Duodenal mucosa (tissue), 2 donors: ENCODE measurements around the gene FAM174A.

Experiments used
- H3K27ac ChIP-seq: one replicate; pipeline ENCODE4 v1.7.0; 2013; ENCODE audit warnings: low read depth, low read length
- H3K27me3 ChIP-seq, 2 donors: one replicate each; pipeline ENCODE4 v1.7.0; 2013; ENCODE audit warnings: low read length in 2 of 2, control low read depth in 1 of 2; ENCODE audit not compliant: insufficient read depth in 2 of 2, control insufficient read depth in 1 of 2
- H3K36me3 ChIP-seq, 2 donors: one replicate each; pipeline ENCODE4 v1.7.0; 2013; ENCODE audit warnings: low read length in 2 of 2, control low read depth in 1 of 2; ENCODE audit not compliant: insufficient read depth in 2 of 2, control insufficient read depth in 1 of 2
- H3K4me1 ChIP-seq, 2 donors: one replicate each; pipeline ENCODE4 v1.7.0; 2013; ENCODE audit warnings: low read length in 2 of 2, control low read depth in 1 of 2; ENCODE audit not compliant: insufficient read depth in 2 of 2, control insufficient read depth in 1 of 2
- H3K4me3 ChIP-seq, 2 donors: one replicate each; pipeline ENCODE4 v1.7.0; 2013; ENCODE audit warnings: low read length in 2 of 2, low read depth in 1 of 2
- H3K9ac ChIP-seq, 2 donors: one replicate each; pipeline ENCODE4 v1.7.0; 2013; ENCODE audit warnings: low read length in 2 of 2, low read depth in 1 of 2
- H3K9me3 ChIP-seq, 2 donors: one replicate each; pipeline ENCODE4 v1.7.0; 2013; ENCODE audit warnings: low read length in 2 of 2, control low read depth in 1 of 2; ENCODE audit not compliant: control insufficient read depth in 1 of 2

FAM174A gene

GRCh38 chr5:100574716-100575115 lies 39.5 kb downstream of the FAM174A start:
- Histone ChIP-seq H3K27me3 (no peaks in the 10 kb centered on the region), H3K36me3 (no peaks in the 10 kb centered on the region), H3K9me3 (no peaks in the 10 kb centered on the region), H3K9ac (no peak overlapping the region), H3K4me3 (no peak overlapping the region), H3K27ac (no peak overlapping the region), H3K4me1 (no peaks in the 10 kb centered on the region)

- Histone ChIP-seq H3K9me3 (no peaks in the 10 kb centered on the region), H3K4me1 (no peaks in the 10 kb centered on the region), H3K27me3 (no peaks in the 10 kb centered on the region), H3K9ac (no peak overlapping the region), H3K27ac (no peak overlapping the region), H3K4me3 (no peak overlapping the region), H3K36me3 (no peaks in the 10 kb centered on the region)
These were observed 40.6 kb downstream of the FAM174A start for GRCh38 chr5:100575815-100576214.

- no peak overlapping the region for H3K27ac ChIP-seq
These were observed 41.1 kb downstream of the FAM174A start for GRCh38 chr5:100576217-100576751.

GRCh38 chr5:100577506-100577905 lies 42.3 kb downstream of the FAM174A start:
- H3K27me3 ChIP-seq, result no peaks in the 10 kb centered on the region
- H3K36me3 ChIP-seq, result no peaks in the 10 kb centered on the region
- no peak overlapping the region for H3K4me3 ChIP-seq
- no peaks in the 10 kb centered on the region for H3K9me3 ChIP-seq
- no peaks in the 10 kb centered on the region for H3K4me1 ChIP-seq
- no peak overlapping the region for H3K27ac ChIP-seq
- H3K9ac ChIP-seq, result no peak overlapping the region

More at GRCh38 chr5:100576217-100576751, 41.1 kb downstream of the FAM174A start:
- Histone ChIP-seq H3K4me1 (no peaks in the 10 kb centered on the region), H3K4me3 (no peak overlapping the region), H3K9me3 (no peaks in the 10 kb centered on the region), H3K9ac (no peak overlapping the region), H3K36me3 (no peaks in the 10 kb centered on the region), H3K27me3 (no peaks in the 10 kb centered on the region)

- Histone ChIP-seq H3K4me1 (no peaks in the 10 kb centered on the region), H3K27me3 (no peaks in the 10 kb centered on the region), H3K9ac (no peak overlapping the region), H3K9me3 (no peaks in the 10 kb centered on the region), H3K4me3 (no peak overlapping the region), H3K36me3 (no peaks in the 10 kb centered on the region), H3K27ac (no peak overlapping the region)
These were observed 48.9 kb downstream of the FAM174A start for GRCh38 chr5:100584069-100584468.

- no peaks in the 10 kb centered on the region for H3K36me3 ChIP-seq
- H3K9ac ChIP-seq, result no peak overlapping the region
- H3K27ac ChIP-seq, result no peak overlapping the region
- no peaks in the 10 kb centered on the region for H3K4me1 ChIP-seq
- H3K9me3 ChIP-seq, result no peaks in the 10 kb centered on the region
- no peaks in the 10 kb centered on the region for H3K27me3 ChIP-seq
- no peak overlapping the region for H3K4me3 ChIP-seq
These were observed 49.7 kb downstream of the FAM174A start for GRCh38 chr5:100584889-100585288.

GRCh38 chr5:100590867-100591266 lies 55.7 kb downstream of the FAM174A start:
- H3K36me3 ChIP-seq, result no peaks in the 10 kb centered on the region
- H3K9me3 ChIP-seq, result no peaks in the 10 kb centered on the region
- H3K9ac ChIP-seq, result no peak overlapping the region
- no peak overlapping the region for H3K4me3 ChIP-seq
- no peaks in the 10 kb centered on the region for H3K27me3 ChIP-seq
- no peaks in the 10 kb centered on the region for H3K4me1 ChIP-seq
- no peak overlapping the region for H3K27ac ChIP-seq

- Histone ChIP-seq H3K9me3 (no peaks in the 10 kb centered on the region), H3K4me3 (no peak overlapping the region), H3K27ac (no peak overlapping the region), H3K36me3 (no peaks in the 10 kb centered on the region), H3K27me3 (no peaks in the 10 kb centered on the region), H3K9ac (no peak overlapping the region), H3K4me1 (no peaks in the 10 kb centered on the region)
These were observed 60.1 kb downstream of the FAM174A start for GRCh38 chr5:100595152-100595811.

- H3K4me3 ChIP-seq, result no peak overlapping the region
- H3K36me3 ChIP-seq, result no peaks in the 10 kb centered on the region
- H3K9me3 ChIP-seq, result no peaks in the 10 kb centered on the region
- H3K9ac ChIP-seq, result no peak overlapping the region
- no peaks in the 10 kb centered on the region for H3K27me3 ChIP-seq
- H3K4me1 ChIP-seq, result no peaks in the 10 kb centered on the region
- H3K27ac ChIP-seq, result no peak overlapping the region
These were observed 60.6 kb downstream of the FAM174A start for GRCh38 chr5:100595812-100596173.

- H3K4me3 ChIP-seq, result no peak overlapping the region
- no peak overlapping the region for H3K27ac ChIP-seq
- H3K27me3 ChIP-seq, result no peaks in the 10 kb centered on the region
- no peaks in the 10 kb centered on the region for H3K9me3 ChIP-seq
- H3K9ac ChIP-seq, result no peak overlapping the region
- H3K4me1 ChIP-seq, result no peaks in the 10 kb centered on the region
- no peaks in the 10 kb centered on the region for H3K36me3 ChIP-seq
These were observed 63.3 kb downstream of the FAM174A start for GRCh38 chr5:100598446-100598845.
